Measurements from ENCODE around the gene UBE2L5. TPM values are rescaled to one million over a fixed set of nuclear protein-coding genes. Genes with fewer than 3 reads are reported as not detected.

The UBE2L5 gene
- total and polyA plus RNA-seq, 7 experiments from 2014 or later: 0.14 TPM; not detected in 6

Other genes starting within 250 kb of the UBE2L5 start
- 10 to 100 TPM in 1 of 5 experiments, 1 to 10 TPM in 3, under 1 TPM in 1; 0.89 to 16.8 (median 4.2) TPM for gene KATNAL1, start 114.9 kb upstream of the UBE2L5 start, total RNA-seq
- 1 to 10 TPM in 1 of 2 donors, under 1 TPM in 1; 0.25 to 1.4 TPM for gene KATNAL1, start 114.9 kb upstream of the UBE2L5 start, polyA plus RNA-seq
- gene HMGB1, start 43.4 kb downstream of the UBE2L5 start, total RNA-seq: 100 to 1,000 TPM; 294 to 530 (median 319) TPM
- gene HMGB1, start 43.4 kb downstream of the UBE2L5 start, polyA plus RNA-seq: 100 to 1,000 TPM; 529 to 577 TPM
- gene USPL1, start 195.4 kb downstream of the UBE2L5 start, total RNA-seq: 10 to 100 TPM; 22.4 to 34.7 (median 30.4) TPM
- gene USPL1, start 195.4 kb downstream of the UBE2L5 start, polyA plus RNA-seq: 10 to 100 TPM; 17.4 to 21.9 TPM

All from naive thymus-derived CD4-positive, alpha-beta T cell (primary cell).